ENCODE data around the gene CCDC149.

The CCDC149 gene

DNA sequence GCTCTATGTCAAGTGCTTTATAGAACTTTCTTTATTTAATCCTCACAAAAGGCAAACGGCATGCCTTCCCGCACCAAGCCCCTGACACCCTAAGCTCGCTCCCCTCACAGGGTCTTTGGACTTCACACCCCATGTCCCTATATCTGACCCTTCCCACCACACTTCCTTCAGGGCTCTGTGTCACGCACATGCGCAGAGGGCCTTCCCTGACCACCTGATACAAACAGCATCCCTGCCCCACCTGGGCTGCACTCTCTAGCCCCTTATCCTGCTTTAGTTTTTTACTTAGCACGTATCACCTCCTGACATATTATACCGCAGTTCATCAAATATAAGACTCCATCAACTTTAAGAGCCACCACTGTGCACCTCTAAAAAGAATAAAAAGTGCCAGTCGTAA lies 67.7 kb downstream of the CCDC149 start:
- DNase-seq (ENCODE audit: low read depth, low spot score) = no peak

DNA sequence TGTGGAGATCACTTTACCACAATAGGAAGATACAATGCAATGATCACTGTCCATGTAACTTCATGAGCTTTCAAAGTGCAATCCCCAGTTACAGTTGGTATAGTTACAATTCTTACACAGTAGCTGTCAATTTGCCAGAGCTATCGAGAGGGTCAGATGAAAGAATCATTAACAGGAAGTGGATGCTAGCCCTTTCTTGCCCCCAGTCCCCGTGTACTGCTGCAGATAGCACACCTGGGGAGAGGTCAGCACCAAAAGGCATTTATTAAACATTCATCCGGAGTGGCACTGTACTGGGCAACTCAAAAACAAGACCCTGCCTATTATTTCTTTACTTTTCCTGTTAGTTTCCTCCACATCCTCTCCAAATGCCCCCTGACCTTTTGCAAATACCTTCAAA lies 69.7 kb downstream of the CCDC149 start:
- DNase-seq (ENCODE audit: low read depth, low spot score) = no peak

DNA sequence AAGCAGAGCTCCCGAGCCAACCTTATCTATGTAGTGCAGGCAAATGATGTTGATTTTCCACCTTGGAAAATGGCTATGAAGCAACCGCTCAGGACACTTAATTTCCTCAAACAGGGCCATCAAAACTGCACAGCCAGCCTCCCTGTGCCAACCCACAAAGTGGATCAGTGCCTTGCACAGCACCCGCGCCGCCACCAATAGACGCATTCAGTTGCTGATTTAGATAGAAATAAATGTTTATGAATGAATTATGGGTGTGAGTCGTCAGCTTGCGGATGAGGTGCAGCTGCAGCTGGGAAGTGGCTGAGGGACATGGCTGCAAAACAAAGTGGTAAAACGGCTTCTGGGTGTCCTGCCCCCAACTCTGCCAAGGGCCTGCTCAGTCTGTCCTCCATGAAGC lies 70.5 kb downstream of the CCDC149 start:
- DNase-seq (ENCODE audit: low read depth, low spot score) = no peak

DNA sequence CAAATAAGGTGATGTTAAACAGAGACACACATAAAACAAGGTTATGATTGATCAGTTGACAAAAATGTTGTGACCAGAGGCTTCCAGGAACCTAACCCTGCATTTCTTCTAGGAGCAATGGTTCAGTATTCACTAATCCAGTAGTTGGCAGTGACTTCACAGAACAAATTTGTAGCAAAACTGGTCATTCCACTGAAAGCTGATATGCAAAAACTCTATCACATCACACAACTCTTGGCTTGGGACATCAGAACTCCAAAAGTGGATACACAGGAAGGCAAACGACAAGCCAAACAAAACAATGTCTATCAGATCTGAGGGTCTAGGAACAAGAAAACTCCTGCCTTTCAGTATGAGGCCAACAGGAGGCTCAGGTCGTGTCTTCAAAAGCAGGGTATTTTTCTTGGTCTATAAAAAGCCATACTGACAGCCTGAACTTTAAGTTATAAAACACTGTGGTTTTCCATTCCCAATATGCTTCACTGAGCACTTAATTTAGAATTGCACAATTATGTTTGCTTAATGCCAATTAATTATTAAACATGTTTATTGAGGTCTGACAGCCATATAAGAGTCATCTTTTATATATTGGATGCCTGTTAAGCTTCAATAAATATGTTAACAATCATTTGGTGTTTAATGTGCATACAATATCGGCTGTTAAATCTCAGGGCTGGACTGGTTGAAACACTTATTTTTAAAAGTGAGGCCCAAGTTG lies 71.9 kb downstream of the CCDC149 start:
- no peak for DNase-seq (ENCODE audit: low read depth, low spot score)

DNA sequence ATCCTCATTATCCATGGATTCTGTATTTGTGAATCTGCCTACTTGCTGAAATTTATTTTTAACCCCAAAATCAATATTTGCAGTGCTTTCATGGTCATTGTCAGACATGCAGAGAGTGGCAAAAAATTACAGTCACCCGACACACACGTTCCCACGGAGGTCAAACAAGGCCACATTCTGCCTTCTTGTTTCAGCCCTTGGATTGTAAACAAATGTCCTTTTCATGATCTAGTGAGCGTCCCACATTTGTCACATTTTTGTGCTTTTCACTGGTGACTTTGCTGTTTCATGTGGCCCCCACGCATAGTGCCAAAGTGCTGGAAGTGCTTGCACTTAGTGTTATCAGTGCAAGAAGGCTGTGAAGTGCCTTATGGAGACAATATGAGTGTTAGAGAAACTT lies 72.5 kb downstream of the CCDC149 start:
- DNase-seq (ENCODE audit: low read depth, low spot score) = no peak

DNA sequence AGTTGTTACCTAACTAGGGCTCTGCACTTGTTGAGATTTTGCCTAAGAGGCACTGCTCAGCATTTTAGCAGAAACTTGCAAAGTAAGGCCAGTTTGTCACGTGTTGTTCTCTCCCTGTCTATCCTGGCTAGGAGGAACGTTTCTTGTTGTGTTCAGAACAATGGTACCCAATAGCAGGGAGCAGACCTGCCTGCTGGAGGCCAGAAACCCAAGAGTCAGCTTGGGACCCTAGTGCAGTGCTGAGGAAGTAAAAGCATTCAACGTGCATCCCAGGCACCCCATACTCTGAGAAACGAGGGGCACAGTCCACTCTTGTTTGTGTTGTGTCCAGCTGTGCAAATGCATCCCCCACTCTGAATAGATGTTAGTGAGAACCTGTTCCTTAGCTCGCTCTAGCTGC lies 75.1 kb downstream of the CCDC149 start:
- DNase-seq (ENCODE audit: low read depth, low spot score) = no peak

DNA sequence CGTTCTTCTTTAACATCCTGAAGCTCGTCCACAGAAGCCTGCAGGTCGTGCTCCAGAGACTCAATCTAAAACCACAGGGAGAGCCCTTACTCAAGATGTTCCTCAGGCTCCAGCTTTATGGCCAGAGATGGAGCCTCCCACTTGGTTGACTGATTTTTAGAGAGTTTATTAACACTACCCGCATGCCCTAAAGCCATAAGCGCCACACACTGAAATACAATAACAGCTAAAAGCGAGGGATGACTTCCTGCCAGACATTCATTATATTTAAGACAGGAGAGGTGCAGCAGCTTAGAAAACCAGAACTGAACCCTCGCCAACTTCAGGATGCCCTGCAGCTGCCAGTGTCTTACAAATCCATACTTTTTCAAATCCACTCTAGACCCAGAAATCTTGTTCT lies 75.5 kb downstream of the CCDC149 start:
- no peak for DNase-seq (ENCODE audit: low read depth, low spot score)

DNA sequence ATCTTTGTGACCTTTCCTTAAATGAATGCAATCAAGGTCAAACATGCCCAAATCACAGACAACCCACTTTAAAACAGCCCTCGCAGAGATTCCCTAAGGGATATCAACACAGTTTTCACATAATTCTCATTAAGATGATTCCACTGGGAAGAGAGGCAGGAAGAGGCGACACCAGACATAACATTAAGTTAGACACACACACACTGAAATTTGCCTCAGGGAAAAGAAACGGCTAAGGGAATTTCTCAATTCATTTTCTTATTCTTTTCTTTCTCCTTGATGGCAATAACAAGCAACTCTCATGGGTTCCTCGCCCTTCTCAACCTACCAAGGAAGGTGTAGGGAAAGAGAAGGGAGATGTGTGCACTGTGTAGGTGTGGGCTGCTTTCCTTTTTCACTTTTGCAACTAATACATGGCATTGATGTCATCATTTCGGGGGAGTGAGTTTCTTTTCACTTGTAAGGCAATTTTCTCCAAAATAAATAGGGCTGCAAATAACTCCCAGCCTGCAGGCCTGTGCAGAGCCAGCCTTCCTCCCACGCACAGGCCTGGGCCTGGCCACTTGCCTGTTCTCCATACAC lies 76.1 kb downstream of the CCDC149 start:
- DNase-seq (ENCODE audit: low read depth, low spot score) = no peak

DNA sequence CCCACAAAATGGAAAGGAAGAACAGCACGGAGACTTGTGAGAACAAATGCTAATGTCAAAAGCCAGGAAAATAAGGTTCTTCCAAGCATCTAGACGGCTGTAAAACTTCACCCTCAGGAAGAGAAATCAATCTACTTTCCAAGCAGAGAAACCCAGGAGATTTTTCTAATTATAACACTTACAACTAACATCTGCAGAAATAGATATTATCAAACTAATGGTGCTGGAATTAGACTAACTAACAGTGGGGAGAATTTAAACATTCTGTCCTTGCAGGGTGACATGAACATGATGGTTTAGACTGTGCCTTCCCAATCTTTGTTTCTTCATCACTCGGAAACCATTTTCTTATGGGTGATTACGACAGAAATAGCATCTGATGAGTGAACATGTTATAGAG lies 77.1 kb downstream of the CCDC149 start:
- DNase-seq (ENCODE audit: low read depth, low spot score) = no peak

DNA sequence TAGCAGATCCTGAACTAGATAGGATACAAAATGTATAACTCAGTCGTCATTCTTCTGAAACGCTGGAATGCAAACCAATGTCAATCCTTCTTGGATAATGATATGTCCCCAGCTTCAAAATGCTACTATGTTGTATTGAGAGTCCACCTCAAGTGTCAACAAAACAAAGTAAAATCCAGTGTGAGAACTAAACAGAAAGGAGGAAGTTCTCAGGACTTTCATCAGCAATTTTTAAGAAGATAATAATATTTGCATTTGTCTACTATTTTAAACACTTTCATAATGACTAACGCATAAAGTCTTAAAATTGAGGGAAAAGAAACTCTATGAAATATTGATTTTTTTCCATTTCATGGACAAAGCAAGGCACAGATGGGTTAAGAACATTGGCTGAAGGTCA lies 81.2 kb downstream of the CCDC149 start:
- DNase-seq (ENCODE audit: low read depth, low spot score) = no peak

DNA sequence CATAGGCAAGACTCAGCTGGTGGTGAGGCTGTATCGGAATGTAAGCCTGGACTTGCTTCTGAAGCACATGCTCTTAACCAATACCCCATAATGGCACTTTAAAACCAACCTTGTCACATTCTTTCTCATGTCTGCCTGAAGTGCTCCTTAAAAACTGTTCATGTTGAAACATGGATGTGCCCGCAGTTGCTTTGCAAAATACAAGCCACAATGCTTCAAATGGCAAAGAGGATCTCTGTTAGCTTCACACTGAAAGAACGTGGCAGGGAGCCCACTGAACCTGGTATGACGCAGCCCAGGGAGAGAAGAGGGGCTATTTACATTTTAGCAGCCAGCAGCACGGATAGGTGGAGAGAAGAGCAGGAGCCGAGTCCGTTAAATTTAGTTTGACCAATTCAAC lies 88.1 kb downstream of the CCDC149 start:
- no peak for DNase-seq (ENCODE audit: low read depth, low spot score)

DNA sequence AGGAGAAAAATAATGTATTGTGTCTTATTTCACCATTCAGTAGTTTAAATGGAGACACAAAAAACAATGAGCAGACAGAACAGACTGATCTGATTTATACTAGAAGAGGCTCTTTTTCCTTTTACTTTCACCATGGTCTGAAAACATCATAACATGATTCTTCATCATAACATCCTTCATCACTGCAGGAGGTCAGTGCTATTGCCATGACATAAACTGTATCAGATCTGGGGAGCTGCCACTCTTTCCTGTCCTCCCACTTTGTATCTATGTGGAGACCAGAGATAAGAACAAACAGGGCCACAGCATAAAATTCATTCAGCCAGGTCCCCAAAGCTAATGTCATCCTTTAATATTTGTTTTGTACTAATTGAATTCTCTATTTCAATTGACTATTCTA lies 92.3 kb downstream of the CCDC149 start:
- DNase-seq (ENCODE audit: low read depth, low spot score) = no peak

DNA sequence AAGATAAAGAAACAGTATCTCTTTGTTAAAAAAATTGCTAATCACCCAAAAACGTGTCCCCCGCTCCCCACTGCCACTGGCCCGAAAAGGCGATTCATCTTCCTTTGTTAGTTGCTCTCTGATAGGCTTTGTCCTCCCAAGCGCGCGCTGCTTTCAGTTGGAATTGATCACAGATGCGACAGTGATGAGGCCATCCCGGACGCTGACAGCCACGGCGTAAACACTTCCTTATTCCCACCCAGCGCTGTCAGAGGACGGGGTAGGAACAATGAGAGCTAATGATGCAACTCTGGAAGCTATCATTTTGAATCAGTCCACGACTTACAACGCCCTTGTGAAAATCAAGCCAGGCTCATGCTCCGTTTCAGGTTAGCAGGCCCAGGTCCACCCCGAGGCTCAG lies 96.0 kb downstream of the CCDC149 start:
- no peak for DNase-seq (ENCODE audit: low read depth, low spot score)

DNA sequence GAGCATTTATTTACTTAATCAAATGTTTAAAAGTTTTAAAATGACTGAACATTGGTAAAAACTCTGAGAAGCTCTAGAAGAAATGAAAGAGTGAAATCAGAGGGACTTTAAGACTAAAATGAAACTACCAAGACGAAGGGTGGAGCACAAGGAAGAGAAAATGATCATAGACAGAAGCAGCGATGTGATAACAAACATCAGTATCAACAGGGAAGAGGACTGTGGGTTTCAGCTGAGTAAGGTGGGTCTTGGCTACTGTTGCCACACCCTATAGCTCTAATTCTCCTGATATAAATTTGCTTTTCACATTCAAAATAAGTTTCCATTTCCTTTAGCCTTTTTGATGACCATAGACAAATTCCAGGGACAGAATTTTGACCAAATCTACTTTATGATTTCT lies 99.1 kb downstream of the CCDC149 start:
- no peak for DNase-seq (ENCODE audit: low read depth, low spot score)

DNA sequence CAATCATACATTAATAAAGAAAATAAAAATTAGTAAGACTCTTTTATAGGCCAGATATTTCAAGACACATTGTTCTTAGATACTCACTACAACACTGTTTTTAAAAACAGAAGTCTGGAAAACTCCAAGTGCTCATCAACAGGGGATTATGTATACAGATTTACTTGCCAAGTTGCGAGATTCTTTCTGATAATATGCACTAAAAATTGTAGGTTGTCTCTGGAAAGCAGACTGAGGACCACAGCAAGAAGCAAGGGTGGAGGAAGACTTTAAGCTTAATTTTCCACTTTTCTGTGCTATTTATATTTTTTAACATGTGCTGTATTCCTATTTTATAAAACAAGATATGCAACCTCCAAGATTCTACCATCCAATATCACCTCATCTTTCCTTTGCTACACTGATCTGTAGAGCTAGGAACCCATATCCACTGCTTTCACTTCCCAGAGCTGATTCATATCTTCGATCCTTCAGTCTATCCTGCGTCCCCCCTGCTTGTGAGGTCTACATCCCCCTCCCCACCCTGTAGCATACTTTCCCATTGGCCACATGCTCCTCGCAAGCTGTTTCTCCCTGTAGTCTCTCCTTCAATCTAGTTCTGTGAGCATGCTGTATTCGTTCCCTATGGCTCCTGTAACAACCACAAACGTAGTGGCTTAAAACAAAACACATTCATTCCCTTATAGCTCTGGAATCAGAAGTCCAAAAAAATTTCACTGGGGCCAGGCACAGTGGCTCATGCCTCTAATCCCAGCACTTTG lies 101.8 kb downstream of the CCDC149 start:
- DNase-seq (ENCODE audit: low read depth, low spot score) = no peak

DNA sequence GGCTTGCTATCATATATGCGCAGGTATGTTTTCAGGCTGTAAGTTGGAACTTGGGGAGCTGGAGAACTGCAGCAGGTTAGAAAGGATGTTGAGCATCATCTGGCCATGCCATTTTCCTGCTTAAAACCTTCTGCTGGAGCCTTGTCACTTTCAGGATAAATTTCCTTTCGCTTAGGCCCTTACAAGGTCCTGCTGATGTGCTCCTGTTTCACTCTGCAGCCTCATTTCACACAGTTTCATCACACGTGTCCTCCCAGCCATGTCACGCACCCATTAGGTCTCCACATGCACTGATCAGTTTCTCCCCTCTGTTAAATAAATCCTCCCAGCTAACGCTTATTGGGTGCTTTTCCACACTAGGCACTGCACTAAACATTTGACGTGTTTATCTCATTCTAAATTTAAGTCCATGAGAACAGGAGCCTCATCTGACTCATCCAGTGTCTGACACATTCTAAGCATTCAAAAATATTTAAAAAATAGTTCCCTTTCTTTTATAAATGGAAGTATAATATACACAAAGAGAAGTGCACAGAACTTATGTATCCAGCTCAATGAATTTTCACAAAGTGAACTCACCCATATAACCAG lies 102.9 kb downstream of the CCDC149 start:
- DNase-seq (ENCODE audit: low read depth, low spot score) = no peak

DNA sequence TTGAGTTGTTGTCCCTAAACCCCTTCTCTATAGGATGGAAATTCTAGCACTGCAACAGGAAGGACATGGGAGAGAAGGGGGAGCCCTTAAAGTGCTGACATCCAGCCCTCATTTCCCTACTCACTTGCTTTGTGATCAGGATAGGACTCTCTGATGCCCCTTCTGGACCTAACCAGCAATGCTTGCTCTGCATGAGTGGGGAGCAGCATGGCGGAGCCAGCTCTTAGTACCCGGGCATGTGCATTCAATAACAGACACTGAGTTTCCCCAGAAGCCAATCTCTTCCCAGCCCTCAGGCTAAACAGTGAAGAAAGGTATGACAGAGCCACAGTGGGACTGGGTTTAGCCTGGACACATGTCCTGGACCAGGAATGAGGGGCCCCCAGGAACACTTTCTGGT lies 103.5 kb downstream of the CCDC149 start:
- no peak for DNase-seq (ENCODE audit: low read depth, low spot score)

DNA sequence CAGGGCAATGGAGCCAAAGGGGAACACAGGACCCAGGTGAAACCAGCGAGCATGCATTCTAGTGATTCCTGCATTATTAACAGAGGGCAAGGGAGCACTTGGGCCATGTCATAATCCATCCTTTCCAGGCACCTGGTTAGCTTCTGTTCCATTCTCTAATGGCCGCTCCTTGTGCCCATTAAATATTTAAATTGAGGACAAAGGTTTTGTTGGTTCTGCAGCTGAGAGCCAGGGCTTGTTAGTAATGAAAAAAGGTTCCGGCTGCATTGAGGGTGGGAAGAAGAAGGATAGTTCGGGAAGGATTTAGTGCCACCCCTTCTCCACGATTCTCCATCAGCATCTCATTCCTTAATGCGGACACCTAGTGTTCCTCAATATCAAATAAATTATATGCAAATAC lies 103.9 kb downstream of the CCDC149 start:
- DNase-seq (ENCODE audit: low read depth, low spot score) = no peak

DNA sequence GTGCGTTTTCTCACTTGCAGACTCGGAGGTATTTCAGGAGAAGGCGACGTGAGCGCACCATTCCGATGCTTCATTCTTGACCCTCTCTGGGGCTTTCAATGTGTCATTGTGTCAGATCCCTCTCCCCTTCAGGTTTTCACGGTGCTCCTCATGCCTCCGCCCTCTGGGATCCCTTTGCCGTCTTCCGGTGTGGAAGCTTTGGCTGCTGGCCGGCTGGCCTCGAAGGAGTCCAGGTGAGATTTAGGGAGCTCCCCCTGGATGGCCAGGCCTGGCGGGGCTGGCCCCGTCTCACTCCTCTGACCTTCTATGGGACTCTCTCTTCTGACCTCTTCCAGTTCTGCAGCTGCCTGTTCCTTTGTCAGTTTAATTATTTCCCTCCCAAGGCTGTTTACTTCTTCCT lies 104.6 kb downstream of the CCDC149 start:
- DNase-seq (ENCODE audit: low read depth, low spot score) = no peak

DNA sequence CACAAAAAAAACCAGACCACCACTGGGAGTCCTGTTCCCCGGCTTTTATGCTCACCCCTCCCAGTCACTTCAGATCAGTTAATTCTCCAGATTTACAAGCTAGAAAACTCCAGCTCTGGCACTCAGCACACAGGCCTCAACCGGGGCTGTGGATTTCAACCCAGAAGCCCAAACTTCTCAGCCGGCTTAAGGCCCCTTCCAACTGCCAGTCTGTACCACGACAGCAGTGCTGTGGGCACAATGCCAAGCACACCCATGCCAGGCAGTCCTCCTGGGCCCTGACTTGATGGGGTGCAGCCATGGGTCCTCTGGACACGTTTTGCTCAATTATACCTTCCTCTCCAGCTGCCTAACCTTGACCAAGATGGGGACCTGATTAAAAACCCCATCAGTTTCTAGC lies 105.2 kb downstream of the CCDC149 start:
- no peak for DNase-seq (ENCODE audit: low read depth, low spot score)

DNA sequence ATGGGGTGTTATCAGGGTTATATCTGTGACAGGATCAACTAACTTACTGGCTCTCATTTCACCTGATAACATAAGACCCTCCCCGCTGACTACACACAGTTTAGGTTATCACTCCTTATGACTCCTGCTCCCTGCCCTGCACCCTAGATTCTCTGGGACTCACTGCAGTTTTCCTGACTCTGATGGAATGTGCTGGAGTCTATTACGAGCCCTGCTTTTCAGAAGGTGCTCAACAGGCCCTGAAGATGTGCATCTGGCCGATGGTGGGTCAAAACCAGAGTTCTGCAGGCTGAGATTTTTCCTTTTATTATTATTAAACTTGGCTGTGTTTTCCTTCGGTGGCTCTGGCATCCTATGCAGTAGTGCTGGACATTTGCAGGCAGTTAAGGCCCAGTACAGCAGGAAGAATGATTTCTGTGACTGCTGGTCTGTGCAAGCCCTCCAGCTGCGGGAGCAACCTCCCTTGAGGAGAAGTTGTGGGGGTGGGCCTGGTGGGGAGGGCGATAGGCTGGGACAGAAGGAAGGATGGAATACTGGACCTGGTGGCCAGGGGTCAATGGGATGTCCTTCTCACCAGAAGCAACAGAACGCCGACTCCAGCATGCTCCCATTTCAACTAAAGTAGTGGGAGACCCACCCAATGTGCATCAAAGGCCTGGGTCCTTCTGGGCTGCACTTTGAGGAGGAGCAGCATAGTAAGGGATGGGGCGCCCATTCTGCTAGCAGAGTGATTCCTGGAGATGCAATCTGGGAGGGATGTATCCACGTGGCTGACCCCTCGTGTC lies 106.4 kb downstream of the CCDC149 start:
- DNase-seq (ENCODE audit: low read depth, low spot score) = no peak

DNA sequence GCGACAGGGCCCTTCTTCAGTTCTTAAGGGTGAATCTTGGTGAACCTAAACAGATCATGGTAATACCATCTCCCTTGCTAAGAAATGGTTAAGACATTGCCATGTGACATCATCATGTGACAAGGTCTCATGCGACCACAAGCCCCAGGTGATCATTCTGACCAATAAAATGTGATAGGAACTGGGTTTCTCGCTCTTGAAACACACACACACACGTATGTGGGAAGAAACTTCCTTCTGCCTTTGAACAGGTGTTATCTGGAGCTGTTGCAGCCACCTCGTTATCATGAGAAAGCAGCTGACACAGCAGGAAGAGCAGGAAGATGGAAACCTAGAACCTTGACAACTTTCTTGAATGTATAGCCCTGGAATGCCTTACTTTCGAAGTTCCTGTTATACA lies 107.3 kb downstream of the CCDC149 start:
- no peak for DNase-seq (ENCODE audit: low read depth, low spot score)

All from brain pericyte (primary cell).